H9 (cell line): ENCODE data around the gene PDGFRB. TPM values are rescaled to one million over a fixed set of nuclear protein-coding genes. Genes with fewer than 3 reads are reported as not detected.

Experiments
- DNase-seq: peaks from one replicate; pipeline ENCODE4 v3.0.0-alpha.2; 2017
- H2AFZ ChIP-seq: one replicate; pipeline ENCODE4 v1.6.1; 2013; ENCODE audit warnings: mild to moderate bottlenecking, low read length, control low read depth, moderate library complexity
- H2AK5ac ChIP-seq: 2 replicates; pipeline ENCODE4 v1.6.1; 2013; ENCODE audit warnings: low read length, control low read depth, mixed read lengths; ENCODE audit not compliant: insufficient read length
- H2BK120ac ChIP-seq: one replicate; pipeline ENCODE4 v1.6.1; 2013; ENCODE audit warnings: low read depth, mild to moderate bottlenecking, low read length, control low read depth, inconsistent platforms; ENCODE audit not compliant: poor library complexity, severe bottlenecking
- H2BK12ac ChIP-seq: 2 replicates; pipeline ENCODE4 v1.6.1; 2013; ENCODE audit warnings: low read length, control low read depth, mixed read lengths, low read depth; ENCODE audit not compliant: insufficient read length
- H2BK15ac ChIP-seq: 2 replicates; pipeline ENCODE4 v1.6.1; 2013; ENCODE audit warnings: low read depth, low read length, control low read depth
- H2BK20ac ChIP-seq: one replicate; pipeline ENCODE4 v1.6.1; 2013; ENCODE audit warnings: low read depth, mild to moderate bottlenecking, low read length, control low read depth, inconsistent platforms; ENCODE audit not compliant: poor library complexity, severe bottlenecking
- H2BK5ac ChIP-seq: 2 replicates; pipeline ENCODE4 v1.6.1; 2013; ENCODE audit warnings: low read length, control low read depth, mixed read lengths; ENCODE audit not compliant: insufficient read length
- H3K14ac ChIP-seq: 2 replicates; pipeline ENCODE4 v1.6.1; 2013; ENCODE audit warnings: low read length, control low read depth; ENCODE audit not compliant: insufficient read depth
- H3K18ac ChIP-seq: 2 replicates; pipeline ENCODE4 v1.6.1; 2013; ENCODE audit warnings: low read depth, mild to moderate bottlenecking, mixed read lengths, low read length, control low read depth; ENCODE audit not compliant: insufficient read length
- H3K23ac ChIP-seq: 2 replicates; pipeline ENCODE4 v1.6.1; 2013; ENCODE audit warnings: low read length, control low read depth, mixed read lengths, low read depth; ENCODE audit not compliant: insufficient read length
- H3K23me2 ChIP-seq: 2 replicates; pipeline ENCODE4 v1.6.1; 2013; ENCODE audit warnings: low read depth, mild to moderate bottlenecking, mixed read lengths, low read length, control low read depth; ENCODE audit not compliant: insufficient read length, poor library complexity, severe bottlenecking
- H3K27ac ChIP-seq: 2 replicates; pipeline ENCODE4 v1.5.1; 2013; ENCODE audit warnings: low read length, control low read depth, mixed read lengths, low read depth; ENCODE audit not compliant: insufficient read length
- H3K27me3 ChIP-seq: 2 replicates; pipeline ENCODE4 v1.6.1; 2013; ENCODE audit warnings: low read length, control low read depth, inconsistent platforms; ENCODE audit not compliant: insufficient read depth
- H3K4ac ChIP-seq: 2 replicates; pipeline ENCODE4 v1.6.1; 2013; ENCODE audit warnings: low read depth, mild to moderate bottlenecking, control low read depth, inconsistent platforms, low read length, moderate library complexity
- H3K4me1 ChIP-seq: 2 replicates; pipeline ENCODE4 v1.6.1; 2013; ENCODE audit warnings: low read length, control low read depth, inconsistent platforms; ENCODE audit not compliant: insufficient read depth
- H3K4me2 ChIP-seq: 2 replicates; pipeline ENCODE4 v1.6.1; 2013; ENCODE audit warnings: low read length, control low read depth, mixed read lengths; ENCODE audit not compliant: insufficient read length, insufficient read depth
- H3K56ac ChIP-seq: 2 replicates; pipeline ENCODE4 v1.6.1; 2013; ENCODE audit warnings: low read depth, mild to moderate bottlenecking, mixed read lengths, low read length, control low read depth; ENCODE audit not compliant: insufficient read length
- H3K79me1 ChIP-seq: 2 replicates; pipeline ENCODE4 v1.6.1; 2013; ENCODE audit warnings: low read depth, mild to moderate bottlenecking, moderate library complexity, low read length, control low read depth, inconsistent platforms; ENCODE audit not compliant: insufficient read depth, poor library complexity, severe bottlenecking
- H3K79me2 ChIP-seq: 2 replicates; pipeline ENCODE4 v1.6.1; 2013; ENCODE audit warnings: low read length, control low read depth, inconsistent platforms; ENCODE audit not compliant: insufficient read depth
- H3K9ac ChIP-seq: 2 replicates; pipeline ENCODE4 v1.6.1; 2013; ENCODE audit warnings: low read length, control low read depth, mixed read lengths; ENCODE audit not compliant: insufficient read length; ENCODE audit errors: extremely low read depth
- H3K9me3 ChIP-seq: one replicate; pipeline ENCODE4 v1.6.1; 2013; ENCODE audit warnings: low read depth, low read length, inconsistent platforms; ENCODE audit not compliant: control insufficient read depth
- H3T11ph ChIP-seq: one replicate; pipeline ENCODE4 v1.6.1; 2013; ENCODE audit warnings: mild to moderate bottlenecking, low read length, control low read depth, inconsistent platforms
- H4K20me1 ChIP-seq: one replicate; pipeline ENCODE4 v1.6.1; 2013; ENCODE audit not compliant: control insufficient read depth, insufficient read length, insufficient read depth
- H4K5ac ChIP-seq: 2 replicates; pipeline ENCODE4 v1.6.1; 2013; ENCODE audit warnings: low read depth, mild to moderate bottlenecking, mixed read lengths, low read length, control low read depth; ENCODE audit not compliant: insufficient read length
- H4K8ac ChIP-seq: replicated peaks from 2 replicates; pipeline ENCODE4 v1.6.1; 2013; ENCODE audit warnings: low read length, control low read depth, mixed read lengths, low read depth; ENCODE audit not compliant: insufficient read length
- H4K91ac ChIP-seq: 2 replicates; pipeline ENCODE4 v1.6.1; 2013; ENCODE audit warnings: low read depth, mild to moderate bottlenecking, moderate library complexity, mixed read lengths, low read length, control low read depth; ENCODE audit not compliant: insufficient read length
- H3K27ac Mint-ChIP-seq, 3 experiments: 2 replicates in 2 of 3; 3 replicates in 1 of 3; pipeline ENCODE4 v1.8.0; 2020 to 2021; ENCODE audit warnings: mixed read lengths in 3 of 3, mild to moderate bottlenecking in 1 of 3, moderate library complexity in 1 of 3
- H3K27me3 Mint-ChIP-seq: 2 replicates; pipeline ENCODE4 v1.8.0; 2021; ENCODE audit warnings: low read depth, mild to moderate bottlenecking, moderate library complexity, mixed read lengths
- H3K36me3 Mint-ChIP-seq, 3 experiments: 2 replicates in 2 of 3; 3 replicates in 1 of 3; pipeline ENCODE4 v1.8.0; 2020 to 2021; ENCODE audit warnings: low read depth in 3 of 3, mixed read lengths in 3 of 3; ENCODE audit not compliant: insufficient read depth in 1 of 3
- H3K4me1 Mint-ChIP-seq, 2 experiments: 2 replicates each; pipeline ENCODE4 v1.8.0; 2020; ENCODE audit warnings: mixed read lengths in 2 of 2
- H3K4me3 Mint-ChIP-seq, 2 experiments: 2 replicates in 1 of 2; 3 replicates in 1 of 2; pipeline ENCODE4 v1.8.0; 2020 to 2021; ENCODE audit warnings: mild to moderate bottlenecking in 2 of 2, mixed read lengths in 2 of 2, moderate library complexity in 1 of 2
- H3K9me3 Mint-ChIP-seq, 2 experiments: 2 replicates in 1 of 2; 3 replicates in 1 of 2; pipeline ENCODE4 v1.8.0; 2020; ENCODE audit warnings: mild to moderate bottlenecking in 2 of 2, mixed read lengths in 2 of 2, moderate library complexity in 1 of 2
- CTCF ChIP-seq: fragments of 200-600 bp; sonication (generic); conservative IDR thresholded peaks from 3 replicates; pipeline ENCODE4 v1.8.0; 2021; ENCODE audit warnings: antibody characterized with exemption, mild to moderate bottlenecking
- WGBS: extraction: QIAGEN DNeasy Blood & Tissue Kit; methylation state at CpG from one replicate; pipeline ENCODE4 v1.1.7; 2013; ENCODE audit warnings: missing lambda C conversion rate, low lambda C conversion rate, mixed read lengths; ENCODE audit not compliant: insufficient read length; ENCODE audit errors: extremely low coverage; 5-methylcytosine and 5-hydroxymethylcytosine counted together
- total RNA-seq: library from RNA; stranded (reverse); gene quantifications from 2 replicates; pipeline ENCODE4 v1.2.1, GENCODE V29; 2021

PDGFRB gene
- total RNA-seq, 1 experiment from 2014 or later: 2.2 TPM

- Histone ChIP-seq H3K9ac (no peak overlapping the region), H4K91ac (no peak overlapping the region), H2BK20ac (no peak overlapping the region), H3K23ac (no peak overlapping the region), H4K5ac (no peak overlapping the region), H3K4me1 (no peaks in the 10 kb centered on the region), H3K4me2 (no peak overlapping the region), H2BK12ac (no peak overlapping the region), H4K8ac (no peak overlapping the region), H3K79me1 (no peaks in the 10 kb centered on the region), H2BK15ac (no peak overlapping the region), H3T11ph (no peak overlapping the region), H3K14ac (no peak overlapping the region), H3K4ac (no peak overlapping the region), H3K18ac (no peak overlapping the region), H3K79me2 (no peaks in the 10 kb centered on the region), H2BK120ac (no peak overlapping the region), H2BK5ac (no peak overlapping the region), H3K9me3 (no peaks in the 10 kb centered on the region), H2AFZ (no peak overlapping the region), H4K20me1 (no peaks in the 10 kb centered on the region), H3K27ac (no peak overlapping the region), H3K27me3 (no peaks in the 10 kb centered on the region), H3K23me2 (no peaks in the 10 kb centered on the region), H3K56ac (no peak overlapping the region), H2AK5ac (no peak overlapping the region)
- WGBS: no CpG with 5 or more reads among the region's 9 CpGs
- peaks cover 13 to 24% of the 10 kb centered on the region in 2 experiments for H3K4me1 Mint-ChIP-seq
- H3K36me3 Mint-ChIP-seq: no peaks in the 10 kb centered on the region
- H3K4me3 Mint-ChIP-seq: no peak overlapping the region
- no peak overlapping the region for H3K27ac Mint-ChIP-seq
- peaks cover 9% of the 10 kb centered on the region for H3K27me3 Mint-ChIP-seq
- no peak for TF ChIP-seq CTCF
- H3K9me3 Mint-ChIP-seq: no peaks in the 10 kb centered on the region
- DNase-seq: peak; percentile 16
These were observed 37.6 kb downstream of the PDGFRB start for GRCh38 chr5:150117945-150118560.
